Measurements from ENCODE around the gene ZBTB20. TPM values are rescaled to one million over a fixed set of nuclear protein-coding genes. Genes with fewer than 3 reads are reported as not detected.

ZBTB20 gene
- total RNA-seq, 1 donor from 2014 or later = 15.5 TPM

GRCh38 chr3:114508976-114509375 lies 638.1 kb downstream of the ZBTB20 start:
- Mint-ChIP-seq H3K36me3 (ENCODE audit: low read depth) (no peaks in the 10 kb centered on the region), H3K4me1 (ENCODE audit: low read depth) (peaks cover 58% of the 10 kb centered on the region), H3K4me3 (ENCODE audit: unreplicated experiment) (no peak overlapping the region), H3K9me3 (ENCODE audit: low read depth) (no peaks in the 10 kb centered on the region), H3K27ac (ENCODE audit: unreplicated experiment) (peak overlapping the region; percentile 1), H3K27me3 (ENCODE audit: low read depth) (no peaks in the 10 kb centered on the region)
- DNase-seq (ENCODE audit: low spot score) = no peak
- no peak for TF ChIP-seq CTCF (IDR thresholded peaks at IDR 0.05)

GRCh38 chr3:114508208-114508607 lies 638.9 kb downstream of the ZBTB20 start:
- Mint-ChIP-seq H3K27me3 (ENCODE audit: low read depth) (no peaks in the 10 kb centered on the region), H3K27ac (ENCODE audit: unreplicated experiment) (no peak overlapping the region), H3K4me3 (ENCODE audit: unreplicated experiment) (no peak overlapping the region), H3K36me3 (ENCODE audit: low read depth) (no peaks in the 10 kb centered on the region), H3K4me1 (ENCODE audit: low read depth) (peaks cover 58% of the 10 kb centered on the region), H3K9me3 (ENCODE audit: low read depth) (no peaks in the 10 kb centered on the region)
- TF ChIP-seq CTCF (IDR thresholded peaks at IDR 0.05) = no peak
- no peak for DNase-seq (ENCODE audit: low spot score)

- H3K4me3 Mint-ChIP-seq (ENCODE audit: unreplicated experiment) = peak overlapping the region; percentile 40
- no peak for DNase-seq (ENCODE audit: low spot score)
- H3K27me3 Mint-ChIP-seq (ENCODE audit: low read depth) = no peaks in the 10 kb centered on the region
- H3K36me3 Mint-ChIP-seq (ENCODE audit: low read depth) = peaks cover 1% of the 10 kb centered on the region
- H3K9me3 Mint-ChIP-seq (ENCODE audit: low read depth) = no peaks in the 10 kb centered on the region
- no peak for TF ChIP-seq CTCF (IDR thresholded peaks at IDR 0.05)
- H3K27ac Mint-ChIP-seq (ENCODE audit: unreplicated experiment) = peak overlapping the region; percentile 91
- peaks cover 58% of the 10 kb centered on the region for H3K4me1 Mint-ChIP-seq (ENCODE audit: low read depth)
Measured at GRCh38 chr3:114506591-114507300, 640.3 kb downstream of the ZBTB20 start.

GRCh38 chr3:114504941-114505628 lies 642.0 kb downstream of the ZBTB20 start:
- Mint-ChIP-seq H3K4me3 (ENCODE audit: unreplicated experiment) (no peak overlapping the region), H3K36me3 (ENCODE audit: low read depth) (peaks cover 1% of the 10 kb centered on the region), H3K4me1 (ENCODE audit: low read depth) (peaks cover 58% of the 10 kb centered on the region), H3K27ac (ENCODE audit: unreplicated experiment) (peak overlapping the region; percentile 85), H3K27me3 (ENCODE audit: low read depth) (no peaks in the 10 kb centered on the region), H3K9me3 (ENCODE audit: low read depth) (no peaks in the 10 kb centered on the region)
- no peak for TF ChIP-seq CTCF (IDR thresholded peaks at IDR 0.05)
- no peak for DNase-seq (ENCODE audit: low spot score)

GRCh38 chr3:114502204-114502603 lies 644.9 kb downstream of the ZBTB20 start:
- Mint-ChIP-seq H3K27ac (ENCODE audit: unreplicated experiment) (no peak overlapping the region), H3K36me3 (ENCODE audit: low read depth) (peaks cover 1% of the 10 kb centered on the region), H3K4me3 (ENCODE audit: unreplicated experiment) (no peak overlapping the region), H3K27me3 (ENCODE audit: low read depth) (no peaks in the 10 kb centered on the region), H3K4me1 (ENCODE audit: low read depth) (peaks cover 55% of the 10 kb centered on the region), H3K9me3 (ENCODE audit: low read depth) (no peaks in the 10 kb centered on the region)
- TF ChIP-seq CTCF (IDR thresholded peaks at IDR 0.05) = no peak
- DNase-seq (ENCODE audit: low spot score) = no peak
